ENCODE results near the gene MDM4.
"Not testable (repeated sequence)": the region's sequence is repeated elsewhere in the genome, so short reads cannot be mapped to it uniquely, and the experiment has no call there.

MDM4 gene

GRCh38 chr1:204520834-204521709 is 4.9 kb downstream of the MDM4 start:
- DNase-seq: peak; percentile 82

- DNase-seq: not testable (repeated sequence)
These were observed 5.8 kb downstream of the MDM4 start for GRCh38 chr1:204521941-204522521.

GRCh38 chr1:204523605-204524215 is 7.5 kb downstream of the MDM4 start:
- no peak for DNase-seq

- no peak for DNase-seq
These were observed 8.8 kb downstream of the MDM4 start for GRCh38 chr1:204524986-204525385.

GRCh38 chr1:204528241-204528640 is 12.0 kb downstream of the MDM4 start:
- DNase-seq: no peak

GRCh38 chr1:204528677-204529076 is 12.5 kb downstream of the MDM4 start:
- no peak for DNase-seq

GRCh38 chr1:204529371-204529895 is 13.2 kb downstream of the MDM4 start:
- no peak for DNase-seq

- no peak for DNase-seq
These were observed 14.7 kb downstream of the MDM4 start for GRCh38 chr1:204530932-204531331.

GRCh38 chr1:204532832-204533231 is 16.6 kb downstream of the MDM4 start:
- DNase-seq: no peak

GRCh38 chr1:204541626-204542025 is 25.4 kb downstream of the MDM4 start:
- no peak for DNase-seq

- DNase-seq: no peak
These were observed 28.1 kb downstream of the MDM4 start for GRCh38 chr1:204544321-204544720.

GRCh38 chr1:204545202-204545601 is 29.0 kb downstream of the MDM4 start:
- no peak for DNase-seq

- no peak for DNase-seq
These were observed 29.7 kb downstream of the MDM4 start for GRCh38 chr1:204545881-204546280.

GRCh38 chr1:204548265-204548664 is 32.1 kb downstream of the MDM4 start:
- DNase-seq: no peak

- DNase-seq: no peak
These were observed 33.1 kb downstream of the MDM4 start for GRCh38 chr1:204549313-204549712.

GRCh38 chr1:204550926-204551325 is 34.7 kb downstream of the MDM4 start:
- DNase-seq: no peak

- DNase-seq: no peak
These were observed 40.3 kb downstream of the MDM4 start for GRCh38 chr1:204556458-204557052.

- DNase-seq: no peak
These were observed 42.3 kb downstream of the MDM4 start for GRCh38 chr1:204558467-204558866.

GRCh38 chr1:204560002-204560401 is 43.8 kb downstream of the MDM4 start:
- not testable (repeated sequence) for DNase-seq

- DNase-seq: no peak
These were observed 44.5 kb downstream of the MDM4 start for GRCh38 chr1:204560590-204561150.

GRCh38 chr1:204562075-204562990 is 46.1 kb downstream of the MDM4 start:
- DNase-seq: no peak

- no peak for DNase-seq
These were observed 47.1 kb downstream of the MDM4 start for GRCh38 chr1:204563307-204563706.
